Raji (cell line): ENCODE data around the gene CDSN.

ENCODE experiments used
- POLR2A ChIP-seq: IDR thresholded peaks from 2 replicates; pipeline ENCODE4 v1.6.1; 2011; ENCODE audit warnings: low read depth, low read length, control low read depth; ENCODE audit not compliant: insufficient read depth

The CDSN gene

DNA sequence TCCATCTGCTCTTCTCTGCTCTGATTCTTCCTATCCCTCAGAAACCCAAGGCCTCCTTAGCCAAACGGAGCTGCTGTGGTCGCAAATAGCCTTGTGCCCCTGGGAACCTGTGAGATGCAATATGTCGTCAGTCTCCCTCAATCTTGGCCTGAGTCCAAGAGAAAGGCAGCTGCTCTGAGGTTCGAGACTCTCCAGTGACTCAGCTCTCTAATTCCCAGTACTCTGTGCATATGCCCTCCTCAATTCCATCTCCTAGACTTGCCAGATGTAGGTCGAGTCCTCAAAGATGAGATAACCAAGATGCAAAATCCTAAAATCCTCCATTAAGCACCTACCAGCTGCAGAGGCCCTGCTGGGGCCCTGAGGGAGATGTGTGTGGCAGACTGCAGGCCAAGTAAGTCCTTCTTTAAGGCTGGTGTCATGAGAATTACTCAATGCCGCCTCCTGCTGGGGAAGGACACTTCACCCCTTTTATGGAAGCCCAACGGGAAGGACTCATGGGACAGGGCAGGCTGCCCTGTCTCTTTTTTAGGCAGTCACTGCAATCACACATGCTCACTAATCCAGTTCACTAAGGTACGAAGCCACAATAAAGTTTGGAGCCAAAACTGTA, 36.4 kb downstream of the CDSN start:
- no peak for TF ChIP-seq POLR2A

GRCh38 chr6:31081872-31082271, 38.4 kb downstream of the CDSN start:
- no peak for TF ChIP-seq POLR2A

- no peak for TF ChIP-seq POLR2A
These were observed 40.5 kb downstream of the CDSN start for GRCh38 chr6:31079656-31080261.

DNA sequence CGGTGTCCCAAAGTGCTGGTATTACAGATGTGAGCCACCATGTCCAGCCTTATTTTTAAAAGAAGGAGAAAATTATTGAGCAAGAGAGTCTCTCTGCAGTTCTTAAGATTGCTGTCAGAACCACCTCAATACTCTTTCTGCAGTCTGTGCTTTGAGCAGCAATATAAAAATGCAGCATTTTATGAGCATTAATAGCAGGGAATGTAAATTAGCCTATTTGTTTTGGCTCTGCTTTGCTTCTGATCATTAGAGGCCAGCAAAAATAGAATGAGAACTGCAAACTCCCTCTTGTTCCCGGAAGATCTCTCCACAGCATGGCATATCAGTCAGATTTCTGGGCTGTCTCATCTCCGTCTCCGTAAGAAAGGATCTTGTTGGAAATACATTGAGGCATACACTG, 43.6 kb downstream of the CDSN start:
- no peak for TF ChIP-seq POLR2A

- TF ChIP-seq POLR2A = no peak
These were observed 44.7 kb downstream of the CDSN start for GRCh38 chr6:31075528-31075927.

DNA sequence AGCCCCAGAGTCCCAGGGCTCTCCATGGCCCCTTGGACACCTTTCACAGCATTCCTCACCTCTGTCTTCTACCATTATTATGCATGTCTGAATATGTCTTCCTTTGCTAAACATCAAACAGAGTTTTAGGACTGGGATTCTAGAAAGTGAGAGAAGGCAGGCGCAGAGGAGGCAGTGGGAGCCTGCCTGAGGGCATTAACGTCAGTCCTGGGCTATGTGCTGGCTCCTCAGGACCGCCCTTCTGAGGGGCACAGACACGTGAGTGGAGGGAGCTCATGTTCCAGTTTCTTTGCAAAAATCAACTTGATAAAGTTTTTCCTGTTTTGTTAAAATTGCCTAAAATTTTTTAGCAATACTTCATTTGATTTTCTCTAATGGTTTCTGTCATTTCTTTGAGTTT, 45.8 kb downstream of the CDSN start:
- TF ChIP-seq POLR2A = no peak

DNA sequence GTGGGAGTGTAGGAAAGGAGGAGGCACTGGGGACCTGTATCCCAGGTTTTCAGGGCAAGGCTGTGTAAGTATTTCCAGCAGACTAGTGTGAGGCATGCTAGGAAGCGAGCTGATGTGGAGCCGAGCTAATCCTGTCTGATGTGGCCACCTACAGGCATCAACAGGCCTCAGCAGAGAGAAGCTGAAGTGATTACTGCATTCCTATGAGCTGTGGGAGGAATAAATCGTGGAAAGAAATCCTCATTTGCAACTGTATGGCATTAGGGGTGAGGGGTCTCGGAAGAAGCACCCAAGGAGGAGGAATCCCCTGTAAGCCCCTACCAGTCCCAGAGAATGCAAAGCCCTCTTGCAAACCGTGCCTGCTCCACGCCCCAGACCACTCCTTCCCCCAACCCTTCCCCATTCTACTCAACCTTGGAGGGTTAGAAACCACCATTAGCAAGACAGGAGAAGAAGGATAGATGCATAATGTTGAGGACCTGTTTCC, 49.5 kb downstream of the CDSN start:
- no peak for TF ChIP-seq POLR2A

GRCh38 chr6:31068669-31069340, 51.4 kb downstream of the CDSN start:
- no peak for TF ChIP-seq POLR2A

DNA sequence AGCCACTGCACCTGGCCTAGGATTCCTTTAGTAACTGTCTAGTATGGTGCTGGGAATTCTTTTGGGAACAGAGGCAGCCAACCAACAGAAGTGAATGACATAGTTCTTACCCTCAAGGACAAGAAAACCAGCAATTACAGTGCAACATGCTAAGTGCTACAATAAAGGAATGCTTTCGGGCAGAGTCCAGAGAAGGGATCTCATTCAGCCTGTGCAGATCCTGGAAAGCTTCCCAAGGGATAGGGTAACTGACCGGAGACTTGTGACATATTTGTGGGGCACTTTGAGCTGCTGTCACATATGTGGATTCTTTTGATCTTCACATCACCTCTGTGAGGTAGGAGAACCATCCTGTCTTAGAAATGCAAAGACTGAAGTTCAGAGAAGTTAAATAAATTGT, 54.7 kb downstream of the CDSN start:
- no peak for TF ChIP-seq POLR2A
